Esophagus squamous epithelium (tissue), 5 donors: ENCODE data around the gene SLC1A3. TPM values are rescaled to one million over a fixed set of nuclear protein-coding genes. Genes with fewer than 3 reads are reported as not detected.

Experiments
- DNase-seq: peaks from one replicate; lab custom pipeline; 2025; lab: John Stamatoyannopoulos, UW
- H3K27ac ChIP-seq, 4 donors: fragments of 200-600 bp; sonication (generic); one replicate each; pipeline ENCODE4 v1.5.1; 2016 to 2019; ENCODE audit warnings: mild to moderate bottlenecking in 1 of 4
- H3K27me3 ChIP-seq, 4 donors: fragments of 200-600 bp; sonication (generic); 1 replicate in 3 of 4; 2 replicates in 1 of 4; pipeline versions ENCODE4 v1.5.1 to v1.6.0; 2017 to 2021; ENCODE audit warnings: antibody characterized with exemption in 1 of 4
- H3K36me3 ChIP-seq, 3 donors: fragments of 200-600 bp; sonication (generic); one replicate each; pipeline ENCODE4 v1.5.1; 2016 to 2019
- H3K4me1 ChIP-seq, 3 donors: fragments of 200-600 bp; sonication (generic); one replicate each; pipeline ENCODE4 v1.5.1; 2017 to 2019
- H3K4me3 ChIP-seq, 4 donors: fragments of 200-600 bp; sonication (generic); 1 replicate in 3 of 4; 2 replicates in 1 of 4; pipeline ENCODE4 v1.5.1; 2016 to 2019; ENCODE audit warnings: mild to moderate bottlenecking in 2 of 4, moderate library complexity in 1 of 4
- H3K9me3 ChIP-seq, 3 donors: fragments of 200-600 bp; sonication (generic); one replicate each; pipeline ENCODE4 v1.5.1; 2016 to 2019
- CTCF ChIP-seq, 6 experiments: fragments of 450-650 bp in 4 of 6; fragments of 200-600 bp in 2 of 6; sonication (generic) in 2 of 6; IDR thresholded peaks; one replicate each; pipeline ENCODE4 v1.5.1; 2016 to 2019; ENCODE audit warnings: antibody characterized with exemption in 6 of 6, mild to moderate bottlenecking in 4 of 6, moderate library complexity in 4 of 6
- POLR2A ChIP-seq, 4 donors: fragments of 450-650 bp; IDR thresholded peaks; one replicate each; pipeline ENCODE4 v1.6.1; 2017; ENCODE audit warnings: antibody characterized with exemption in 4 of 4, mild to moderate bottlenecking in 4 of 4, moderate library complexity in 3 of 4
- WGBS, 2 donors: methylation state at CpG; one replicate each; pipeline ENCODE4 v1.1.5; 2018; 5-methylcytosine and 5-hydroxymethylcytosine counted together
- intact Hi-C: fragments of 100-400 bp; cut with DNase I; formaldehyde crosslinking; loops from one replicate; pipeline ENCODE4 v1.15.0; 2022
- total RNA-seq, 4 donors: library from RNA; depleted of rRNA; stranded (reverse); fragments of >200 nt; gene quantifications; one replicate each; pipeline ENCODE4 v1.1.0, GENCODE V29; 2016
- donor health status: DM: yes; HTN: yes; CAD: no.

Gene SLC1A3
- total RNA-seq, 4 donors from 2014 or later, result 16.2 to 54.8 (median 31.4) TPM

- no peak for DNase-seq
- 81 to 87% methylated on average over 5 of the region's 5 CpGs for WGBS, 2 donors
- Histone ChIP-seq H3K27me3 (no peaks in the 10 kb centered on the region), H3K9me3 (peaks cover 0 to 11% (median 0%) of the 10 kb centered on the region in 3 donors), H3K36me3 (no peaks in the 10 kb centered on the region), H3K4me1 (peaks cover 0 to 32% (median 10%) of the 10 kb centered on the region in 3 donors), H3K27ac (no peak overlapping the region), H3K4me3 (no peak overlapping the region)
- intact Hi-C loops, result no loop called here
- no peak for TF ChIP-seq CTCF (IDR thresholded peaks at IDR 0.05)
- no peak for TF ChIP-seq POLR2A (IDR thresholded peaks at IDR 0.05)
Observed at GRCh38 chr5:36708996-36709395, 102.6 kb downstream of the SLC1A3 start.

GRCh38 chr5:36710039-36710438, 103.6 kb downstream of the SLC1A3 start:
- 61 to 72% methylated on average over 3 of the region's 3 CpGs for WGBS, 2 donors
- no peak overlapping the region for H3K27ac ChIP-seq
- H3K4me3 ChIP-seq, result no peak overlapping the region
- H3K4me1 ChIP-seq, result peaks cover 0 to 29% (median 10%) of the 10 kb centered on the region in 3 donors
- peaks cover 0 to 11% (median 0%) of the 10 kb centered on the region in 3 donors for H3K9me3 ChIP-seq
- no peaks in the 10 kb centered on the region for H3K36me3 ChIP-seq
- no peaks in the 10 kb centered on the region for H3K27me3 ChIP-seq
- intact Hi-C loops, result no loop called here
- DNase-seq, result no peak
- TF ChIP-seq CTCF (IDR thresholded peaks at IDR 0.05), result no peak
- no peak for TF ChIP-seq POLR2A (IDR thresholded peaks at IDR 0.05)

GRCh38 chr5:36712706-36713105, 106.3 kb downstream of the SLC1A3 start:
- intact Hi-C loops, result no loop called here
- 22 to 46% methylated on average over 3 of the region's 3 CpGs for WGBS, 2 donors
- TF ChIP-seq CTCF (IDR thresholded peaks at IDR 0.05) (no peak), POLR2A (IDR thresholded peaks at IDR 0.05) (no peak)
- peaks cover 0 to 5% (median 0%) of the 10 kb centered on the region in 3 donors for H3K9me3 ChIP-seq
- H3K4me3 ChIP-seq, result peak overlapping the region in 1 of 4 donors; percentile 1
- H3K27ac ChIP-seq, result peak overlapping the region in 3 of 4 donors; percentile 34 to 59 (median 40)
- peaks cover 0 to 39% (median 10%) of the 10 kb centered on the region in 3 donors for H3K4me1 ChIP-seq
- no peaks in the 10 kb centered on the region for H3K36me3 ChIP-seq
- DNase-seq, result no peak
- no peaks in the 10 kb centered on the region for H3K27me3 ChIP-seq

- H3K4me3 ChIP-seq, result no peak overlapping the region
- H3K27ac ChIP-seq, result no peak overlapping the region
- intact Hi-C loops, result no loop called here
- H3K4me1 ChIP-seq, result peaks cover 0 to 39% (median 10%) of the 10 kb centered on the region in 3 donors
- no peaks in the 10 kb centered on the region for H3K9me3 ChIP-seq
- 36 to 52% methylated on average over 2 of the region's 2 CpGs for WGBS, 2 donors
- no peak for DNase-seq
- no peaks in the 10 kb centered on the region for H3K36me3 ChIP-seq
- no peaks in the 10 kb centered on the region for H3K27me3 ChIP-seq
- TF ChIP-seq POLR2A (IDR thresholded peaks at IDR 0.05) (no peak), CTCF (IDR thresholded peaks at IDR 0.05) (no peak)
Observed at GRCh38 chr5:36713541-36713940, 107.1 kb downstream of the SLC1A3 start.

GRCh38 chr5:36717131-36717695, 110.8 kb downstream of the SLC1A3 start:
- Histone ChIP-seq H3K4me3 (no peak overlapping the region), H3K4me1 (peaks cover 0 to 38% (median 10%) of the 10 kb centered on the region in 3 donors), H3K9me3 (no peaks in the 10 kb centered on the region), H3K27ac (no peak overlapping the region), H3K36me3 (no peaks in the 10 kb centered on the region), H3K27me3 (no peaks in the 10 kb centered on the region)
- TF ChIP-seq POLR2A (IDR thresholded peaks at IDR 0.05), result no peak
- no peak for TF ChIP-seq CTCF (IDR thresholded peaks at IDR 0.05)
- intact Hi-C loops, result no loop called here
- 57 to 70% methylated on average over 4 of the region's 4 CpGs for WGBS, 2 donors
- DNase-seq, result no peak
